IMR-90 (cell line): ENCODE data around the gene NSUN7.

Source experiments
- MXI1 ChIP-seq: IDR thresholded peaks from 2 replicates; pipeline ENCODE4 v1.6.1; 2012; ENCODE audit warnings: low read depth, mild to moderate bottlenecking, low read length, moderate library complexity, borderline replicate concordance
- POLR2A ChIP-seq: IDR thresholded peaks from 2 replicates; pipeline ENCODE4 v1.6.1; 2012; ENCODE audit warnings: mild to moderate bottlenecking, low read depth, low read length
- RCOR1 ChIP-seq: IDR thresholded peaks from 2 replicates; pipeline ENCODE4 v1.6.1; 2012; ENCODE audit warnings: mild to moderate bottlenecking, low read length, improper control_type of control experiment; ENCODE audit not compliant: insufficient replicate concordance
- RFX5 ChIP-seq: IDR thresholded peaks from 2 replicates; pipeline ENCODE4 v1.8.0; 2012; ENCODE audit warnings: low read depth, mild to moderate bottlenecking, low read length, moderate library complexity
- SMC3 ChIP-seq: fragments of 150-350 bp; IDR thresholded peaks from 2 replicates; pipeline ENCODE4 v1.6.1; 2016; ENCODE audit warnings: low read depth, mild to moderate bottlenecking, antibody characterized with exemption, low read length, moderate library complexity
- USF2 ChIP-seq: fragments of 150-350 bp; IDR thresholded peaks from 2 replicates; pipeline ENCODE4 v1.6.1; 2017; ENCODE audit warnings: mild to moderate bottlenecking, antibody characterized with exemption, low read length, low read depth
- TF ChIP-seq, protein P1 (sequence below): conservative IDR thresholded peaks from 2 replicates; pipeline ENCODE4 v1.5.1; 2012; ENCODE audit warnings: mild to moderate bottlenecking, low read depth, low read length, improper control_type of control experiment

DNA sequence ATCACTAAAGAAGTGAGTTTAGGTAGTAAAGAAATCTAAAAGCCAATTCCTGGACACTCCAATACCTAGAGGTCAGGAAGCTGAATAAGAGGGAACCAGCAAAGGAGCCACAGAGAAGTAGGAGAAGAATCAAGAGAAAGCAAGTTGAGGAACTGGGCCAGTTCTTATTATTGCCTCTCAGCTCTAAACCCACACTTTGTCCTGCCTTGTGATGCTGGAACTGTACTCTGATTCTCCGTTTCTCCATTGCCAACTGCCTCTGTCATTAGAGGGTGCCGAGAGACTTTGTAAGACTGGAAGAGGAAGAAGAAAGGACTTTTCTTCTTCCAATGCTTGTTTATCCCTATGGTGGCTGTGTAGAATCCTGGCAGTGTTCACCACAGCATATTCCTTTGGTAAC, 38.6 kb downstream of the NSUN7 start:
- TF ChIP-seq, protein P1, sequence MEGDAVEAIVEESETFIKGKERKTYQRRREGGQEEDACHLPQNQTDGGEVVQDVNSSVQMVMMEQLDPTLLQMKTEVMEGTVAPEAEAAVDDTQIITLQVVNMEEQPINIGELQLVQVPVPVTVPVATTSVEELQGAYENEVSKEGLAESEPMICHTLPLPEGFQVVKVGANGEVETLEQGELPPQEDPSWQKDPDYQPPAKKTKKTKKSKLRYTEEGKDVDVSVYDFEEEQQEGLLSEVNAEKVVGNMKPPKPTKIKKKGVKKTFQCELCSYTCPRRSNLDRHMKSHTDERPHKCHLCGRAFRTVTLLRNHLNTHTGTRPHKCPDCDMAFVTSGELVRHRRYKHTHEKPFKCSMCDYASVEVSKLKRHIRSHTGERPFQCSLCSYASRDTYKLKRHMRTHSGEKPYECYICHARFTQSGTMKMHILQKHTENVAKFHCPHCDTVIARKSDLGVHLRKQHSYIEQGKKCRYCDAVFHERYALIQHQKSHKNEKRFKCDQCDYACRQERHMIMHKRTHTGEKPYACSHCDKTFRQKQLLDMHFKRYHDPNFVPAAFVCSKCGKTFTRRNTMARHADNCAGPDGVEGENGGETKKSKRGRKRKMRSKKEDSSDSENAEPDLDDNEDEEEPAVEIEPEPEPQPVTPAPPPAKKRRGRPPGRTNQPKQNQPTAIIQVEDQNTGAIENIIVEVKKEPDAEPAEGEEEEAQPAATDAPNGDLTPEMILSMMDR = no peak
- TF ChIP-seq POLR2A = no peak
- no peak for TF ChIP-seq SMC3
- no peak for TF ChIP-seq RFX5
- no peak for TF ChIP-seq RCOR1
- no peak for TF ChIP-seq USF2
- no peak for TF ChIP-seq MXI1
